Measurements from ENCODE around the gene SLC27A2.

DNA sequence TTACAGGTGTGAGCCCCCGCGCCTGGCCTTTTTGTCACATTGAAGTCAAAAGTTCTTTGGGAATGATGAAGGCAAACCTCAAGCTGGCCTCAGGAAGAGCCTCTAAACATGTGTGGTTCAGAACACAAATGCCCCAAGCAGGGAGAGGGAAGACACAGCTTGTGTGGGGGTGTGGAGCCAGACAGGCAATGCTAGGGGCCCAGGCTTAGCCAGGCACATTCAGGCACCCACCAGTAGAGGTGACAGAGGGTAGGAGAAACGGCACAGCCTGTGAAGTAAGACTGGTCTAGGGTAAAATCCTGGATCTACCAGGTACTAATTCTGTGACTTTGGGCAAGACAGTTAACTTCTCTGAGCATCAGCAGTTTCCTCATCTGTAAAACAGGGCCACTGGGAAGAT is 80.0 kb downstream of the SLC27A2 start:
- TF ChIP-seq, protein P1, sequence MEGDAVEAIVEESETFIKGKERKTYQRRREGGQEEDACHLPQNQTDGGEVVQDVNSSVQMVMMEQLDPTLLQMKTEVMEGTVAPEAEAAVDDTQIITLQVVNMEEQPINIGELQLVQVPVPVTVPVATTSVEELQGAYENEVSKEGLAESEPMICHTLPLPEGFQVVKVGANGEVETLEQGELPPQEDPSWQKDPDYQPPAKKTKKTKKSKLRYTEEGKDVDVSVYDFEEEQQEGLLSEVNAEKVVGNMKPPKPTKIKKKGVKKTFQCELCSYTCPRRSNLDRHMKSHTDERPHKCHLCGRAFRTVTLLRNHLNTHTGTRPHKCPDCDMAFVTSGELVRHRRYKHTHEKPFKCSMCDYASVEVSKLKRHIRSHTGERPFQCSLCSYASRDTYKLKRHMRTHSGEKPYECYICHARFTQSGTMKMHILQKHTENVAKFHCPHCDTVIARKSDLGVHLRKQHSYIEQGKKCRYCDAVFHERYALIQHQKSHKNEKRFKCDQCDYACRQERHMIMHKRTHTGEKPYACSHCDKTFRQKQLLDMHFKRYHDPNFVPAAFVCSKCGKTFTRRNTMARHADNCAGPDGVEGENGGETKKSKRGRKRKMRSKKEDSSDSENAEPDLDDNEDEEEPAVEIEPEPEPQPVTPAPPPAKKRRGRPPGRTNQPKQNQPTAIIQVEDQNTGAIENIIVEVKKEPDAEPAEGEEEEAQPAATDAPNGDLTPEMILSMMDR (IDR thresholded peaks at IDR 0.05): no peak
- TF ChIP-seq EZH2 (IDR thresholded peaks at IDR 0.05; ENCODE audit: borderline replicate concordance, insufficient read depth, low read depth, low read length, poor library complexity, severe bottlenecking): no peak

All from B cell (primary cell).